Neuronal stem cell (in vitro differentiated cells): ENCODE measurements around the gene NCS1.

Source experiments
- DNase-seq: peaks from one replicate; pipeline ENCODE4 v3.0.0-alpha.2; 2013; ENCODE audit warnings: low spot score
- H2AFZ ChIP-seq: one replicate; pipeline ENCODE4 v1.6.1; 2013; ENCODE audit warnings: mild to moderate bottlenecking, low read length, inconsistent platforms
- H2AK5ac ChIP-seq: 2 replicates; pipeline ENCODE4 v1.6.1; 2013; ENCODE audit warnings: low read depth, mild to moderate bottlenecking, inconsistent platforms, low read length, moderate library complexity, mixed read lengths
- H2BK120ac ChIP-seq: 2 replicates; pipeline ENCODE4 v1.6.1; 2013; ENCODE audit warnings: low read depth, mild to moderate bottlenecking, inconsistent platforms, low read length, moderate library complexity, mixed read lengths
- H2BK12ac ChIP-seq: one replicate; pipeline ENCODE4 v1.6.1; 2013; ENCODE audit warnings: low read length, inconsistent platforms
- H2BK15ac ChIP-seq: 2 replicates; pipeline ENCODE4 v1.6.1; 2013; ENCODE audit warnings: mild to moderate bottlenecking, low read length, inconsistent platforms, mixed read lengths
- H2BK5ac ChIP-seq: one replicate; pipeline ENCODE4 v1.6.1; 2013; ENCODE audit warnings: inconsistent platforms, mild to moderate bottlenecking, low read length, moderate library complexity
- H3K14ac ChIP-seq: one replicate; pipeline ENCODE4 v1.6.1; 2013; ENCODE audit warnings: low read length, inconsistent platforms
- H3K18ac ChIP-seq: 2 replicates; pipeline ENCODE4 v1.6.1; 2013; ENCODE audit warnings: low read length, inconsistent platforms
- H3K23ac ChIP-seq: 2 replicates; pipeline ENCODE4 v1.6.1; 2013; ENCODE audit warnings: low read depth, mild to moderate bottlenecking, mixed read lengths, low read length, inconsistent platforms; ENCODE audit not compliant: poor library complexity
- H3K27ac ChIP-seq: replicated peaks from 3 replicates; pipeline ENCODE4 v1.5.1; 2013; ENCODE audit warnings: low read length, inconsistent platforms
- H3K27me3 ChIP-seq, 3 experiments: 2 replicates each; pipeline ENCODE4 v1.6.1; 2013; ENCODE audit warnings: low read length in 3 of 3, mild to moderate bottlenecking in 2 of 3, inconsistent platforms in 1 of 3, low read depth in 1 of 3, mixed read lengths in 1 of 3, moderate library complexity in 1 of 3; ENCODE audit not compliant: control insufficient read depth in 3 of 3, insufficient read depth in 3 of 3
- H3K36me3 ChIP-seq, 2 donors: replicated peaks in 1 of 2; 2 replicates each; pipeline ENCODE4 v1.6.1; 2013; ENCODE audit warnings: low read length in 2 of 2; ENCODE audit not compliant: control insufficient read depth in 2 of 2, insufficient read depth in 2 of 2
- H3K4ac ChIP-seq: 2 replicates; pipeline ENCODE4 v1.6.1; 2013; ENCODE audit warnings: inconsistent platforms, mild to moderate bottlenecking, low read length, moderate library complexity
- H3K4me1 ChIP-seq, 2 donors: 1 replicate in 1 of 2; 2 replicates in 1 of 2; pipeline ENCODE4 v1.6.1; 2013; ENCODE audit warnings: low read length in 2 of 2, low read depth in 1 of 2; ENCODE audit not compliant: control insufficient read depth in 2 of 2, insufficient read depth in 1 of 2
- H3K4me2 ChIP-seq: one replicate; pipeline ENCODE4 v1.6.1; 2013; ENCODE audit warnings: mild to moderate bottlenecking, low read length, inconsistent platforms; ENCODE audit not compliant: insufficient read depth, poor library complexity, severe bottlenecking
- H3K4me3 ChIP-seq, 2 donors: 2 replicates each; pipeline ENCODE4 v1.5.1; 2013; ENCODE audit warnings: low read length in 2 of 2, mild to moderate bottlenecking in 2 of 2, inconsistent platforms in 1 of 2, moderate library complexity in 1 of 2
- H3K79me1 ChIP-seq: one replicate; pipeline ENCODE4 v1.6.1; 2013; ENCODE audit warnings: low read depth, mild to moderate bottlenecking, inconsistent platforms, low read length, moderate library complexity
- H3K9ac ChIP-seq: one replicate; pipeline ENCODE4 v1.6.1; 2013; ENCODE audit warnings: mild to moderate bottlenecking, low read depth, low read length, inconsistent platforms; ENCODE audit not compliant: poor library complexity
- H3K9me3 ChIP-seq, 2 donors: replicated peaks in 1 of 2; 2 replicates each; pipeline versions ENCODE3 to v1.6.1; 2013; ENCODE audit warnings: low read length in 2 of 2, mild to moderate bottlenecking in 2 of 2, inconsistent platforms in 1 of 2, low read depth in 1 of 2, mixed read lengths in 1 of 2, moderate library complexity in 1 of 2; ENCODE audit not compliant: control insufficient read depth in 2 of 2, insufficient read depth in 1 of 2
- H4K8ac ChIP-seq: one replicate; pipeline ENCODE4 v1.6.1; 2013; ENCODE audit warnings: low read depth, mild to moderate bottlenecking, inconsistent platforms, low read length, moderate library complexity
- H4K91ac ChIP-seq: one replicate; pipeline ENCODE4 v1.6.1; 2013; ENCODE audit warnings: low read length, low read depth, mild to moderate bottlenecking, inconsistent platforms; ENCODE audit not compliant: poor library complexity
- WGBS, 2 donors: extraction: QIAGEN DNeasy Blood & Tissue Kit; methylation state at CpG; one replicate each; pipeline ENCODE4 v1.1.7; 2013; ENCODE audit warnings: missing lambda C conversion rate in 2 of 2, mixed read lengths in 1 of 2; ENCODE audit not compliant: insufficient read length in 2 of 2, insufficient replicate concordance in 1 of 2; ENCODE audit errors: extremely low coverage in 2 of 2; 5-methylcytosine and 5-hydroxymethylcytosine counted together

NCS1 gene

DNA sequence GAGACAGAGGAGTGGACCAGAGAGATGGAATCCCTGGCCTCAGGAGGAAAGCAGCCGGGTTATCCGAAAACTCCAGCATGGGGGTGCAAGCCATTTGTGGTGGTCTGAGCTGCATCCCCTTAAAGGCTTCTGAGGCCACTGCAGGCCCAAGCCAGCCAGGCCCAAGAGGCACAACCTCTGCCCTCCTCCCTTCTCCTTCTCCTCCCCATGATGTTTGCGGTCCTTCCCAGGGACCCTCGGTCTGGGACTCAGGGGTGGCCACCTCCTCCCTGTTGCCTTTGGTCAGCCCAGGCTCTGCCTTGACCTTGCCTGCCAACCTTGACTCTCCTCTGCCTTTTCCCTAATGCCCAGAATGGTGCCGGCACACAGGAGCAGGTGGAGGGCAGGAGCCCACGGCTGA, 4.6 kb downstream of the NCS1 start:
- H3K9me3 ChIP-seq = no peaks in the 10 kb centered on the region
- peaks cover 0 to under 1% (median 0%) of the 10 kb centered on the region in 3 experiments for H3K27me3 ChIP-seq
- no peak overlapping the region for H2BK12ac ChIP-seq
- DNase-seq = no peak
- H3K27ac ChIP-seq = no peak overlapping the region
- WGBS, 2 donors = no CpG with 5 or more reads among the region's 6 CpGs
- peaks cover 6% of the 10 kb centered on the region in 2 donors for H3K36me3 ChIP-seq
- H3K4ac ChIP-seq = no peak overlapping the region
- H2BK120ac ChIP-seq = no peak overlapping the region
- H4K91ac ChIP-seq = no peak overlapping the region
- H2BK15ac ChIP-seq = no peak overlapping the region
- no peak overlapping the region for H2AK5ac ChIP-seq
- no peak overlapping the region for H3K23ac ChIP-seq
- H2BK5ac ChIP-seq = no peak overlapping the region
- H3K4me1 ChIP-seq = peaks cover 5 to 16% of the 10 kb centered on the region in 2 donors
- H4K8ac ChIP-seq = no peak overlapping the region
- H3K4me3 ChIP-seq = no peak overlapping the region
- no peak overlapping the region for H3K9ac ChIP-seq
- no peak overlapping the region for H3K4me2 ChIP-seq
- no peak overlapping the region for H3K14ac ChIP-seq
- H3K79me1 ChIP-seq = peaks cover 27% of the 10 kb centered on the region
- H3K18ac ChIP-seq = no peak overlapping the region
- H2AFZ ChIP-seq = no peak overlapping the region

DNA sequence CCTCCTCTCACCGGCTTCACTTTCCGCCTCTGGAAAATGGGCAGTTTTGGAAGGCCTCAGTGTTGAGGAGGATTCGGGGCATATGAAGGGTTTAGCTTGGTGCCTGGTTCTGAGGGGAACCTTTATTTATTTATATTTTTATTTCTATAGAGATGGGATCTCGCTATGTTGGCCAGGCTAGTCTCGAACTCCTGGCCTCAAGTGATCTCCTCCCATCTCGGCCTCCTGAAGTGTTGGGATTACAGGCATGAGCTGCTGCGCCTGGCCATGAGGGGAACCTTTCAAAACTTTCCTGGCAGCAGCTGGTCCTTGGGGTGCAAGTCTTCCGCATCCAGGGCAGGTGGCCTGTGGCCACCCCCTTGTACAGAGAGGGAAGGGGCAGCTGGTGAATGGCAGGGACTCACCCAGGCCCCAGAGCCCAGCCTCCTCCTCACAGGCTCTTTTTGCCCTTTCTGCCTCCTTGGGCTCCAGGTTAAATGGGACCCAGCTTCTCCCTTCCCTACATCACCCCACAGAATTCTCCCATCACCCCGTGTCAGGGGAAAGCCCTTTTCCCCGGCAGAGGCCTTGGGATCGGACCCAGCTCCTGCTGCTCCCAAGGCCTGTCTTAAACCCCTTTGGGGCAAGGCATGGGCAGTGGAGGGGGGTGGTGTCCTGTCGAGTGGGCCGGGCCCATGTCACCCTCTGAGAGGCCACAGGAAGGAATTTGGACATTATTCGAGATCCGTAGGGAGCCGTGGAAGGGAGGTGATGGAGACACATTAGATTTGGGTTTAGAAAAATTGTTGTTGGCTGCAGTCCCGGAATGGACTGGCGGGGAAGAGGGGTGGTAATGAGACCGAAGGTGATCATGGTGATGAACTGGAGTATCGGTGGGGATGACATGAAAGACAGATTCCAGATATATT, 5.9 kb downstream of the NCS1 start:
- Histone ChIP-seq H4K8ac (no peak overlapping the region), H3K27me3 (no peaks in the 10 kb centered on the region), H3K27ac (no peak overlapping the region), H3K4ac (no peak overlapping the region), H2BK15ac (no peak overlapping the region), H3K36me3 (peaks cover 6% of the 10 kb centered on the region in 2 donors), H4K91ac (no peak overlapping the region), H3K18ac (no peak overlapping the region), H2BK120ac (no peak overlapping the region), H3K9ac (peak overlapping the region; percentile 30), H2AFZ (no peak overlapping the region), H2BK12ac (no peak overlapping the region), H3K4me1 (peaks cover 9 to 25% of the 10 kb centered on the region in 2 donors), H3K79me1 (peaks cover 32% of the 10 kb centered on the region), H3K4me3 (no peak overlapping the region), H3K14ac (no peak overlapping the region), H2BK5ac (no peak overlapping the region), H3K23ac (no peak overlapping the region), H2AK5ac (no peak overlapping the region), H3K4me2 (no peak overlapping the region), H3K9me3 (no peaks in the 10 kb centered on the region)
- no CpG with 5 or more reads among the region's 20 CpGs for WGBS, 2 donors
- DNase-seq = no peak

DNA sequence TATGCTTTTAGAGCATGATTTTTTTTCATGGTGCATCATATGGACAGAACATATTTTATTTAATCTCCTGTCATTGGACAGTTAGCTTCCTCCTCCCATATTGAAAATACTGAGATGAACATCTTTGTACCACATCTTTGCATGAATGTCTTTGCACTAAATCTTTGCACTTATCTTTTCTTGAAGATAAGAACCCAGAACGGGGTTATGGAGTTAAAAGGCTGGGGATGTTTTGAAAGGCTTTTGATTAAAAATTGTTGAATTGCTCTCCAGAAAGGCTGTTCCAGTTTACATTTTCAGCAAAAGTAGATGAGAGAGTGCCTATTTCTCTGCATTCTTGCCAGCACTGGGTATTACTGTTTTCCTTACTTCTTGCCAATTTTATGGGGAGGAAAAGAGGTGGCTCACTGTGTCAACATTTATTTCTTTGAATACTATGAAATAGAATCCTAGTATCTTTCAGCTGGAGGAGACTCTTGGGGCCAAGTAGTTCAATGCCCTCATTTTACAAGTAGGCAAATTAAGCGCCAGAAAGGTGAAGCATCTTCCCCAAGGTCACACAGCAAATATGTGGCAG, 7.2 kb downstream of the NCS1 start:
- no peak overlapping the region for H3K14ac ChIP-seq
- H3K4me2 ChIP-seq = no peak overlapping the region
- no peaks in the 10 kb centered on the region for H3K9me3 ChIP-seq
- no peak overlapping the region for H3K4ac ChIP-seq
- no peak overlapping the region for H4K8ac ChIP-seq
- H3K79me1 ChIP-seq = peaks cover 23% of the 10 kb centered on the region
- no peak for DNase-seq
- H2AK5ac ChIP-seq = no peak overlapping the region
- peaks cover 4 to 6% of the 10 kb centered on the region in 2 donors for H3K36me3 ChIP-seq
- H2BK12ac ChIP-seq = no peak overlapping the region
- H3K27me3 ChIP-seq = no peaks in the 10 kb centered on the region
- H3K27ac ChIP-seq = no peak overlapping the region
- H4K91ac ChIP-seq = no peak overlapping the region
- no peak overlapping the region for H2BK120ac ChIP-seq
- H3K23ac ChIP-seq = no peak overlapping the region
- no CpG with 5 or more reads among the region's 2 CpGs for WGBS, 2 donors
- H3K18ac ChIP-seq = no peak overlapping the region
- H2BK15ac ChIP-seq = no peak overlapping the region
- H2AFZ ChIP-seq = no peak overlapping the region
- H3K4me3 ChIP-seq = no peak overlapping the region
- H2BK5ac ChIP-seq = no peak overlapping the region
- H3K4me1 ChIP-seq = peaks cover 13 to 16% of the 10 kb centered on the region in 2 donors
- H3K9ac ChIP-seq = no peak overlapping the region

DNA sequence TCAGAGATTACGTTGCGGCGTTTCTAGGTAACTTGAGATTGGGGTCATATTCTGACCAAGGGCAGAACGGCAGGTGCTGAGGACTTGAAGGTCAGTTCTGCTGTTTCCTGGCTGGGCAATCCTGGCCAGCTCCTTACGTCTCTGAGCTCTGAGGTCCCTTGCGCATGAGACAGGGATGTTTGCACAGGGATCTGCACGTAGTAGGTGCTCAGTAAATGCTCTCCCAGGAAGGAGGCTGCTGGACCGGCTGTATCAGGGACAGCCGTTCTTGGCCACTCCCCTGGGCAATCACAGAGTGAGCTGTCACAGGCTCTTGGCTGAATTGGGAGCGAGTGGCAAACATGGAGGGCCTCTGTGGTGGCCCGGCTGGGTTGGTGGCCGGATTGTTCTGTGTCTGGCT, 8.3 kb downstream of the NCS1 start:
- no peaks in the 10 kb centered on the region for H3K9me3 ChIP-seq
- peak overlapping the region; percentile 8 for H2BK12ac ChIP-seq
- no peak overlapping the region for H3K4me3 ChIP-seq
- peaks cover 17% of the 10 kb centered on the region in 2 donors for H3K4me1 ChIP-seq
- H2AK5ac ChIP-seq = no peak overlapping the region
- no peak overlapping the region for H2BK120ac ChIP-seq
- no peak overlapping the region for H3K9ac ChIP-seq
- H4K8ac ChIP-seq = no peak overlapping the region
- no peak overlapping the region for H3K23ac ChIP-seq
- no peak overlapping the region for H2AFZ ChIP-seq
- no peak overlapping the region for H2BK5ac ChIP-seq
- no peak overlapping the region for H3K14ac ChIP-seq
- H3K79me1 ChIP-seq = peaks cover 20% of the 10 kb centered on the region
- no peak overlapping the region for H3K4ac ChIP-seq
- no peak overlapping the region for H3K27ac ChIP-seq
- no peak overlapping the region for H2BK15ac ChIP-seq
- WGBS, 2 donors = no CpG with 5 or more reads among the region's 12 CpGs
- no peaks in the 10 kb centered on the region for H3K27me3 ChIP-seq
- H4K91ac ChIP-seq = no peak overlapping the region
- DNase-seq = no peak
- peaks cover 4 to 6% of the 10 kb centered on the region in 2 donors for H3K36me3 ChIP-seq
- no peak overlapping the region for H3K4me2 ChIP-seq
- H3K18ac ChIP-seq = no peak overlapping the region
